Measurements from ENCODE around the gene DOK5.

The DOK5 gene

GRCh38 chr20:54477191-54477955, 2.0 kb downstream of the DOK5 start:
- TF ChIP-seq EGR1 (IDR thresholded peaks at IDR 0.05) = no peak
- TF ChIP-seq TEAD4 (IDR thresholded peaks at IDR 0.05) = no peak
- no peak for TF ChIP-seq YY1 (IDR thresholded peaks at IDR 0.05; ENCODE audit: low read depth)
- no peak for TF ChIP-seq ZBTB7A (IDR thresholded peaks at IDR 0.05; ENCODE audit: low read depth)
- TF ChIP-seq TAF1 (IDR thresholded peaks at IDR 0.05; ENCODE audit: low read depth) = no peak
- no peak for TF ChIP-seq REST (IDR thresholded peaks at IDR 0.05; ENCODE audit: low read depth)
- no peak for TF ChIP-seq RAD21 (IDR thresholded peaks at IDR 0.05; ENCODE audit: low read depth)
- no peak for TF ChIP-seq NFIC (IDR thresholded peaks at IDR 0.05)
- TF ChIP-seq MAX (IDR thresholded peaks at IDR 0.05) = no peak
- TF ChIP-seq EP300 (IDR thresholded peaks at IDR 0.05; ENCODE audit: borderline replicate concordance) = no peak
- TF ChIP-seq FOXM1 (IDR thresholded peaks at IDR 0.05; ENCODE audit: borderline replicate concordance, low read depth) = no peak
- TF ChIP-seq TCF12 (IDR thresholded peaks at IDR 0.05; ENCODE audit: low read depth) = no peak
- no peak for TF ChIP-seq CEBPB (IDR thresholded peaks at IDR 0.05)
- TF ChIP-seq CREB1 (IDR thresholded peaks at IDR 0.05; ENCODE audit: low read depth) = no peak
- no peak for TF ChIP-seq USF1 (IDR thresholded peaks at IDR 0.05)

- no peak for TF ChIP-seq NFIC (IDR thresholded peaks at IDR 0.05)
- no peak for TF ChIP-seq MAX (IDR thresholded peaks at IDR 0.05)
- no peak for TF ChIP-seq EP300 (IDR thresholded peaks at IDR 0.05; ENCODE audit: borderline replicate concordance)
- TF ChIP-seq RAD21 (IDR thresholded peaks at IDR 0.05; ENCODE audit: low read depth) = no peak
- TF ChIP-seq USF1 (IDR thresholded peaks at IDR 0.05) = no peak
- no peak for TF ChIP-seq TAF1 (IDR thresholded peaks at IDR 0.05; ENCODE audit: low read depth)
- TF ChIP-seq FOXM1 (IDR thresholded peaks at IDR 0.05; ENCODE audit: borderline replicate concordance, low read depth) = no peak
- TF ChIP-seq TCF12 (IDR thresholded peaks at IDR 0.05; ENCODE audit: low read depth) = no peak
- TF ChIP-seq REST (IDR thresholded peaks at IDR 0.05; ENCODE audit: low read depth) = no peak
- TF ChIP-seq EGR1 (IDR thresholded peaks at IDR 0.05) = no peak
- no peak for TF ChIP-seq YY1 (IDR thresholded peaks at IDR 0.05; ENCODE audit: low read depth)
- TF ChIP-seq ZBTB7A (IDR thresholded peaks at IDR 0.05; ENCODE audit: low read depth) = no peak
- no peak for TF ChIP-seq CEBPB (IDR thresholded peaks at IDR 0.05)
- TF ChIP-seq CREB1 (IDR thresholded peaks at IDR 0.05; ENCODE audit: low read depth) = no peak
- no peak for TF ChIP-seq TEAD4 (IDR thresholded peaks at IDR 0.05)
These were observed 3.9 kb downstream of the DOK5 start for GRCh38 chr20:54479138-54479906.

GRCh38 chr20:54481442-54481841, 6.0 kb downstream of the DOK5 start:
- TF ChIP-seq REST (IDR thresholded peaks at IDR 0.05; ENCODE audit: low read depth) = no peak
- no peak for TF ChIP-seq TCF12 (IDR thresholded peaks at IDR 0.05; ENCODE audit: low read depth)
- no peak for TF ChIP-seq TAF1 (IDR thresholded peaks at IDR 0.05; ENCODE audit: low read depth)
- TF ChIP-seq USF1 (IDR thresholded peaks at IDR 0.05) = no peak
- TF ChIP-seq NFIC (IDR thresholded peaks at IDR 0.05) = no peak
- no peak for TF ChIP-seq CREB1 (IDR thresholded peaks at IDR 0.05; ENCODE audit: low read depth)
